GM12878 (cell line): ENCODE measurements around the gene CPT1C. TPM values are rescaled to one million over a fixed set of nuclear protein-coding genes. Genes with fewer than 3 reads are reported as not detected.
A peak's percentile ranks its signal among the peaks of the same experiment; 100 is the strongest.

Experiments
- CEBPB ChIP-seq, 2 experiments: fragments of 150-350 bp in 1 of 2; IDR thresholded peaks; 2 replicates each; pipeline ENCODE4 v1.6.1; 2012 to 2014; ENCODE audit warnings: low read depth in 2 of 2, low read length in 2 of 2, borderline replicate concordance in 1 of 2, inconsistent platforms in 1 of 2
- ELK1 ChIP-seq: IDR thresholded peaks from 2 replicates; pipeline ENCODE4 v1.6.1; 2012; ENCODE audit warnings: low read depth, low read length, improper control_type of control experiment
- EP300 ChIP-seq, 2 experiments: fragments of 150-350 bp in 1 of 2; IDR thresholded peaks; 2 replicates each; pipeline ENCODE4 v1.6.1; 2011 to 2012; ENCODE audit warnings: low read depth in 2 of 2, low read length in 2 of 2, borderline replicate concordance in 1 of 2, improper control_type of control experiment in 1 of 2, inconsistent platforms in 1 of 2; ENCODE audit not compliant: control insufficient read depth in 1 of 2
- FOS ChIP-seq: IDR thresholded peaks from 3 replicates; pipeline ENCODE4 v1.6.1; 2011; ENCODE audit warnings: borderline replicate concordance; ENCODE audit not compliant: insufficient read length; ENCODE audit errors: extremely low read depth
- IRF4 ChIP-seq: IDR thresholded peaks from 2 replicates; pipeline ENCODE4 v1.6.1; 2011; ENCODE audit warnings: low read depth, low read length
- SP1 ChIP-seq: IDR thresholded peaks from one replicate; pipeline ENCODE4 v1.6.1; 2011; ENCODE audit warnings: low read depth, low read length
- TAF1 ChIP-seq: IDR thresholded peaks from 2 replicates; pipeline ENCODE4 v1.6.1; 2011; ENCODE audit warnings: mild to moderate bottlenecking, low read depth, low read length, borderline replicate concordance
- TBL1XR1 ChIP-seq: IDR thresholded peaks from 2 replicates; pipeline ENCODE4 v1.6.1; 2012; ENCODE audit warnings: low read depth, low read length, improper control_type of control experiment
- ZBTB11 ChIP-seq: fragments of 450-650 bp; formaldehyde crosslinking; IDR thresholded peaks from 2 replicates; pipeline ENCODE4 v1.5.0; 2022; ENCODE audit warnings: mild to moderate bottlenecking, missing genetic modification characterization
- ZBTB4 ChIP-seq: fragments of 450-650 bp; formaldehyde crosslinking; IDR thresholded peaks from 2 replicates; pipeline ENCODE4 v1.4.0; 2022; ENCODE audit warnings: mild to moderate bottlenecking, moderate library complexity
- ZNF207 ChIP-seq: fragments of 450-650 bp; IDR thresholded peaks from 2 replicates; pipeline ENCODE4 v1.6.1; 2014; ENCODE audit warnings: antibody characterized with exemption, mild to moderate bottlenecking, borderline replicate concordance
- polyA plus RNA-seq, 11 experiments: library from polyadenylated mRNA; depleted of rRNA in 4 of 11; unstranded in 6 of 11; stranded (reverse) in 5 of 11; fragments of >200 nt; fragmentation: Nextera tagmentation in 4 of 11; fragmentation: Illumina TruSeq in 1 of 11; extraction: Ambion mirVana in 4 of 11; extraction: Trizol in 1 of 11; gene quantifications; 1 replicate in 1 of 11; 2 replicates in 10 of 11; pipeline versions ENCODE4 v1.2.1 to v1.2.3, GENCODE V29; 2011 to 2016; ENCODE audit warnings: inconsistent platforms in 2 of 11, missing spikeins in 2 of 11, low read depth in 1 of 11
- total RNA-seq, 4 experiments: library from RNA; depleted of rRNA in 3 of 4; stranded (reverse); fragments of >200 nt in 3 of 4; fragmentation: Illumina TruSeq in 1 of 4; extraction: Trizol in 1 of 4; gene quantifications; 2 replicates each; pipeline versions ENCODE4 v1.2.1 to v1.2.3, GENCODE V29; 2013 to 2021
- TF ChIP-seq, protein P1 (sequence below): fragments of 150-350 bp; IDR thresholded peaks from 2 replicates; pipeline ENCODE4 v1.6.1; 2016; ENCODE audit warnings: low read depth, low read length

CPT1C gene
- total and polyA plus RNA-seq, 10 of the 15 experiments (the other 5 are each of a cell fraction or from before 2014, with no cell fraction given): 0.04 to 0.56 (median 0.21) TPM; not detected in 3

GRCh38 chr19:49665351-49666119 is 25.4 kb upstream of the CPT1C start, which contains the start of the genes BCL2L12 and IRF3 (continued):
- TF ChIP-seq, protein P1, sequence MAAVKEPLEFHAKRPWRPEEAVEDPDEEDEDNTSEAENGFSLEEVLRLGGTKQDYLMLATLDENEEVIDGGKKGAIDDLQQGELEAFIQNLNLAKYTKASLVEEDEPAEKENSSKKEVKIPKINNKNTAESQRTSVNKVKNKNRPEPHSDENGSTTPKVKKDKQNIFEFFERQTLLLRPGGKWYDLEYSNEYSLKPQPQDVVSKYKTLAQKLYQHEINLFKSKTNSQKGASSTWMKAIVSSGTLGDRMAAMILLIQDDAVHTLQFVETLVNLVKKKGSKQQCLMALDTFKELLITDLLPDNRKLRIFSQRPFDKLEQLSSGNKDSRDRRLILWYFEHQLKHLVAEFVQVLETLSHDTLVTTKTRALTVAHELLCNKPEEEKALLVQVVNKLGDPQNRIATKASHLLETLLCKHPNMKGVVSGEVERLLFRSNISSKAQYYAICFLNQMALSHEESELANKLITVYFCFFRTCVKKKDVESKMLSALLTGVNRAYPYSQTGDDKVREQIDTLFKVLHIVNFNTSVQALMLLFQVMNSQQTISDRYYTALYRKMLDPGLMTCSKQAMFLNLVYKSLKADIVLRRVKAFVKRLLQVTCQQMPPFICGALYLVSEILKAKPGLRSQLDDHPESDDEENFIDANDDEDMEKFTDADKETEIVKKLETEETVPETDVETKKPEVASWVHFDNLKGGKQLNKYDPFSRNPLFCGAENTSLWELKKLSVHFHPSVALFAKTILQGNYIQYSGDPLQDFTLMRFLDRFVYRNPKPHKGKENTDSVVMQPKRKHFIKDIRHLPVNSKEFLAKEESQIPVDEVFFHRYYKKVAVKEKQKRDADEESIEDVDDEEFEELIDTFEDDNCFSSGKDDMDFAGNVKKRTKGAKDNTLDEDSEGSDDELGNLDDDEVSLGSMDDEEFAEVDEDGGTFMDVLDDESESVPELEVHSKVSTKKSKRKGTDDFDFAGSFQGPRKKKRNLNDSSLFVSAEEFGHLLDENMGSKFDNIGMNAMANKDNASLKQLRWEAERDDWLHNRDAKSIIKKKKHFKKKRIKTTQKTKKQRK: no peak
- peak; percentile 37; the same call in 1 of the 2 replicates for TF ChIP-seq TAF1
- TF ChIP-seq ZNF207: no peak
- no peak for TF ChIP-seq FOS
- TF ChIP-seq ZBTB11 (CRISPR knock-in tag): no peak
- TF ChIP-seq SP1: peak; percentile 76
- TF ChIP-seq IRF4: no peak
- no peak for TF ChIP-seq TBL1XR1
- TF ChIP-seq EP300 (IDR thresholded peaks at IDR 0.05; ENCODE audit: borderline replicate concordance in 1 of 2, control insufficient read depth in 1 of 2, low read depth in 2 of 2, low read length in 2 of 2): no peak
- no peak for TF ChIP-seq CEBPB (IDR thresholded peaks at IDR 0.05; ENCODE audit: borderline replicate concordance in 1 of 2, low read depth in 2 of 2, low read length in 2 of 2)
- peak; percentile 100 for TF ChIP-seq ELK1
- TF ChIP-seq ZBTB4: no peak
